Dermis blood vessel endothelial cell (primary cell): Measurements from ENCODE around the gene CDH22. TPM values are rescaled to one million over a fixed set of nuclear protein-coding genes. Genes with fewer than 3 reads are reported as not detected.

Source experiments
- DNase-seq: peaks from one replicate; pipeline ENCODE4 v3.0.0; 2010
- total RNA-seq: library from RNA; depleted of rRNA; stranded (reverse); fragments of >200 nt; gene quantifications from 2 replicates; pipeline ENCODE4 v1.2.3, GENCODE V29; 2014

Gene CDH22
- total RNA-seq, 1 donor from 2014 or later = not detected

- DNase-seq = no peak
Measured at GRCh38 chr20:46212252-46212651, 96.0 kb downstream of the CDH22 start.

- no peak for DNase-seq
Measured at GRCh38 chr20:46211331-46211722, 97.0 kb downstream of the CDH22 start.

GRCh38 chr20:46210672-46211330 is 97.5 kb downstream of the CDH22 start:
- DNase-seq = no peak

- DNase-seq = no peak
Measured at GRCh38 chr20:46209930-46210671, 98.2 kb downstream of the CDH22 start.

- DNase-seq = no peak
Measured at GRCh38 chr20:46207793-46208192, 100.5 kb downstream of the CDH22 start.

DNA sequence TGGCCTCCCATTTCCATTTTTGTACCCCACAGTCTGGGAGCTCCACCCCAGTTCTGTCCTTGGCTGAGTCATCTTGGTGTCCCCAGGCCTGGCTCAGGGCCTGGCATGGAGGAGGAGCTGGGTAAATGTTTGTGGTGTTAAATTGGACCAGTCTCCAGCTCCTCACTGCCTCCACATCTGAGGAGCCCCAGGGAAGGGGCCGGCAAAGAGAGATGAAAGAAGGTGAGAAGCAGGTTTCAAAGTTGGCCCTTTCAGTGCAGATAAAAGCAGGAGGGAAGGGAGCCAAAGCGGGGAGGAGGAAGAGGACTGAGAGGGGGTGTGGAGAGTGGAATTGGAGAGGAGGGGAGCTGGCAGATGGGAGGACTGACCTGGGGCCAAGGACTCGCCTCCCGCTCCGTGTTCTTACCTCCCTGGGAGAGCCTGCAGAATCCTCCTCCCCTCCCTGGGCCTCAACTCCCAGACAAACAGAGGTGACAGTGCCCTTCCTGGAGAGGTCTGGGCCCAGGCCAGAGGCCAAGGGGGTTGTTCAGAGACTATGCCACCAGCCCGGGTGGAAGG is 101.2 kb downstream of the CDH22 start:
- DNase-seq = no peak

GRCh38 chr20:46206025-46206424 is 102.3 kb downstream of the CDH22 start:
- DNase-seq = peak; percentile 55

- peak; percentile 4 for DNase-seq
Measured at GRCh38 chr20:46205349-46205748, 102.9 kb downstream of the CDH22 start.

DNA sequence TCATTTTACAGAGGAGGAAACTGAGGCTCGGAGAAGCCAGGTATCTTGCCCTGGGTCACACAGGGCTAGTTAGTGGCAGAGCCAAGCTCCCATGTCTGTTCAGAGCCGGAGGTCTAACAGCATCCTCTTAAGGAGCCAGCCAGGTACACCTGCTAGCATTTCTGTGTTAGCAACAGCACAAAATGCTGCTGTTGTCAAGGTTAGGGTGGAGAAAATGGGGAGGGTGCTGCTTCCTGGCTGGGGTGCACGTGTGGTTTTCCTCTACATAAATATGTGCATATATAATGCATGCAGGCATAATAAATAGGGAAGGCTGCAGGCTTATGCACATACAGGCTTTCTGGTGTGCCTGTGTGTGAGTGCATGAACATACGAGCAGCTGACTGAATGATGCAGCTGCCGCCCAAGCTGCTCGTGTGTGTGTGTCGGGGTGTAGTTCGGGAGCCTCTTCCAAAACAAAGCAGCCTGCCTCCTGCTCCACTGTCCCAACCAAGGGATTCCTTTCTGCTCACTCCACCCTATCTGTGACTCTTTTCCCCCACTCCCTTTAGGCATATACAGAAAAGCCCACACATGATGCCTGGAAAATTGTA is 103.6 kb downstream of the CDH22 start:
- DNase-seq = no peak

DNA sequence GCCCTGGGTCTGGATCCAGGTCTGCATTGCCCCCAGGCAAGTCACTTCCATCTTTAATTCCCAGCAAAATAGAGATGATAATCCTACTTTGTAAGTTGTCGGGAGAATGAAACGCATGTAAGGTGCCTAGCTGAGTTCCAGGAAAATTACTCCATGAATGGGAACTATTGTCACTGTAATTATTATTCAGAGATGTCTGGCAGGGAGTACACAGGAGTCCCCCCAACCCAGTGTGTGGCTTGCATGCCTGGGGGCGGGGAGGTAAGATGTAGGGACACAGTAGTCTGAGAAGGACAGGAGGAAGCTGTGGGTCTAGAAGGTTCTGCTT is 104.8 kb downstream of the CDH22 start:
- no peak for DNase-seq

- no peak for DNase-seq
Measured at GRCh38 chr20:46202766-46203509, 105.4 kb downstream of the CDH22 start.

DNA sequence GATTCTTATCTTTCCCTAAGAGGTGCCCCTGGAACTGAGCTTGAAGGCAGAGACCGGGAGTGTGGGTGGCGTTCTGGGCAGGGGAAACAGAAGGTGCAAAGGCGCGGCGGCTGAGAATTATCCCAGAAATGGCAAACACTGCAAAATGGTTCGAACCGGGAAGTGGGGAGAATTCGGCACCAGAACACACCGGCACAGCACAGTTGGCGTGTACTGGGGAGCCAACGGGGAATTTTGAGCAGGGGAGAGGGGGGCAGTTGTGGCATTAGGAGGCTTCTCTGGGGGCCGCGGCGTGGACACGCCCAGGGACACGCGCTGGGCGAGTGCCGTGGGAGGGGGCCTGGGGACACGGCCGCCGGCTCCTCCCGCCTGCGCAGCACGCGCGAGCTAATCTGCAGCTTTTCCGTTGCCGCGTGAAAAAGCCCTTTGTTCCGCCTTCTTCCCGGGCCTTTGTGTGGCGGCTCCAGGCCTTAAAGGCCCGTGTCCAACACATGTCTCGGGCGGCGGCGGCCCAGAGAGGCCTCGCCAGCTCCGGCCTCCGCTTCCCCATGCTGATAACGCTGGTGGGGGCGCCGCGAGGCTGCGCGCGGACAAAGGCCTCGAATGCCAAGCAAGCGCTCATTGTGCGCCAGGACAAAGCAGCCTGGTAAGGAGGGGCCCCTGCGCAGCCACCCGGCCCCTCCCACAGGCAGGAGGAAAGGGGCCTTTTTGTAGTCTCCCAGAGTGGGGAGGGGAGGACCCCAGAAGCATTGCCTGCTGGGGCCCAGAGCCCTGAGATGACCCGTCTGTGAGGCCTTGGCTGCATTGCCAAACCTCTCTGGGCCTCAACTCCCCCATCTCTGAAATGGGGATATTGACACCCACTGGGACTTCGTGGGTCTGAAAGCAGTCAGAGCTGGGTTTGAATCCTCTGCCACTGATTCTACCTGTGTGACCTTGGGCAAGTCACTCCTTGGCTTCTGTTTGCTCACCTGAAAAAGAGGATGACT is 107.4 kb downstream of the CDH22 start:
- no peak for DNase-seq

DNA sequence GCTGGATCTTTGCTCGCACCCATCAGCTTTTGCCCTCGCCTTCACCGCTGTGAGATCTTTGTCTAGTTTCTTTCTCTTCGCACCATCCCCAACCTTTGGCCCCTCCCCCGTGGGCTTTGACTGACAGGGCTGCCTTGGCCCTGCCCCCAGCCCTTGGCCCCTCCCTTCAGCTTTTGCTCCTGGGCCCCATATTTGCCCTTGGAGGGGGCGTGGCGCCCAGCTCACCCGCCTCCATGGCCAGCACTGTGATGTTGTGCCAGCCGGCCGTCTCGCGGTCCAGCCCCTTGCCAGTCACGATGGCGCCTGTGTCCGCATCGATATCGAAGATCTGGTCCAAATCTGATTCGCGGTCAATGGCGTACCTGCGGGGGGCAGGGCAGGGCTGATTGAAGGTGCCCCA is 109.1 kb downstream of the CDH22 start:
- no peak for DNase-seq

GRCh38 chr20:46196990-46197389 is 111.3 kb downstream of the CDH22 start:
- DNase-seq = no peak

DNA sequence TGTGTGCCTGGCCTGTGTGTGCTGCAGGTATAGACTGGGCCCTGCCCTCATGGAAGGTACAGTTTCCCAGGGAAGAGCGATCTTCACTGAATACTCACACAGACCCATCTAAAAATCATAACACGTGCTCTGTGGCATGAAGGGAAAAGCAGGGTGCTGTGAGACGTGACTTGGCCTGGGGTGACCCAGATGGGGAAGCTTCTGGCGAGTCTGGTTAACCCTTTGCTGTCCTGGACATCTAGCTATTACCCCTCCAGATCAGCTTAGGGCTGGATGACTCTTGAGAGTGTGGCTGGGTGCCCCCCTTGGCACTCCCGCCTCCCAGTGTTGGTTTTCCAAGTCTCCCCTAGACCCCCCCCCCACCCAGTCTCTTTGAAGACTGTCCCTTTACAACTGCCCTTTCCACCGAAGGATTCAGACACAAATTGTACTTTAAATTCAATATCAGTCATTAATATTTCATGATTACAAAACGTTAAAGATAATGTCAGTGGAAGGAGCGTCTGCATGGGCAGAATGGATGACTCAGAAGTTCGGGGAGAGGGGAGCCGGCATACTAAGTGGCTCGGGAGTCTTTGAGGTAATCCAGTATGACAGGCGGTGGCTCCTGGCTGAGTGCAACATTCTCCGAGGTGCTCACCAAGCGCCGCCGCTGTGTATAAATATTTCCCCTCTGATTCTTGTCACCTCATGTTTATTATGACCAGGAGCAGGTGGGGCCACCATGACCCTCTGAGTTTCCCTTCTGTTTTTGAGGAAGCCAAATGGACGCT is 112.8 kb downstream of the CDH22 start:
- DNase-seq = no peak

GRCh38 chr20:46194409-46194808 is 113.9 kb downstream of the CDH22 start:
- DNase-seq = no peak

- DNase-seq = no peak
Measured at GRCh38 chr20:46192376-46192944, 115.8 kb downstream of the CDH22 start.

DNA sequence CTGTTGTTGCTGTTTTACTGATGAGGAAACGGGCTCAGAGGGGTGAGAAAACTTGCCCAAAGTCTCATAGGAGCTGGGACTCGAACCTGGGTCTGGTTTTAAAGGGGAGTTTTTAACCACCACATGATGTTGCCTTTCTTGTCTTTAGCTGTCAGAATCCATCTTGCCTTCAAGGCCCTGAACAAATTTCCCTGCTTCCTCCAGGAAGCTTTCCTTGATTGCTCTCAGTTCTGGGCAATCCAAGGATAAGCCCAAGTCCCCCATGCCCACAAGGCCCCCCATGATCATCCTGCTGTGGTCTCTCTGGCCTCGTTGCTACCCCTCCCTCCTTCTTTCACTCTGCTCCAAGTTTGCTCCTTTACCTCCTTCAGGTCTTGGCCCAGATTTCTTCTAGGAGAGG is 116.7 kb downstream of the CDH22 start:
- no peak for DNase-seq

DNA sequence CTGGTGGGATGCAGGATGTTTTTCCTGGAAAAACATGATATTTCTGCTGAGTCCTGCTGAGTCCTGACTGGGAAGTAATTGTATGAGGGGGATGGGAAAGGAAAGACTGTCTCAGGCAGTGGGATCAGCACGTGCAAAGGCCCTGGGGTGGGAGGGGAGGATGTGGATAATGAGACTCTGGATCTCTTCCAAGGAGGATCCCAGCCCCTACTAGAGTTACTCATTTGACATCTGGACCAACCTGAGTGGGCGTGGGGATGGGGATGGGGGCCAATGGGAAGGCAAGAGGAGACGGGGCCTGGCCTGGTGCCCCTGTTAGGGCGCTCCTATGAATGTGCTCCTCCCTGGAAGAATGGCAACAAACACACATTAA is 117.1 kb downstream of the CDH22 start:
- DNase-seq = no peak

GRCh38 chr20:46190478-46191167 is 117.7 kb downstream of the CDH22 start:
- DNase-seq = no peak
